Thyroid gland (tissue), 4 donors: Measurements from ENCODE around the gene AP2A2. TPM values are rescaled to one million over a fixed set of nuclear protein-coding genes. Genes with fewer than 3 reads are reported as not detected.
A peak's percentile ranks its signal among the peaks of the same experiment; 100 is the strongest.

Experiments
- DNase-seq, 2 donors: peaks; one replicate each; pipeline ENCODE4 v3.0.0-alpha.2; 2019
- H3K27ac ChIP-seq, 3 donors: fragments of 200-600 bp; sonication (generic); 1 replicate in 2 of 3; 2 replicates in 1 of 3; pipeline ENCODE4 v1.5.1; 2016 to 2019; ENCODE audit warnings: mild to moderate bottlenecking in 1 of 3, moderate library complexity in 1 of 3
- H3K27me3 ChIP-seq: fragments of 200-600 bp; sonication (generic); one replicate; pipeline ENCODE4 v1.5.1; 2019
- H3K36me3 ChIP-seq, 2 donors: fragments of 200-600 bp; sonication (generic); one replicate each; pipeline ENCODE4 v1.5.1; 2016 to 2019
- H3K4me1 ChIP-seq, 2 donors: fragments of 200-600 bp; sonication (generic); one replicate each; pipeline ENCODE4 v1.5.1; 2017 to 2019
- H3K4me3 ChIP-seq, 3 donors: fragments of 200-600 bp; sonication (generic); replicated peaks in 1 of 3; 1 replicate in 2 of 3; 2 replicates in 1 of 3; pipeline ENCODE4 v1.5.1; 2016; ENCODE audit warnings: mild to moderate bottlenecking in 1 of 3
- H3K9me3 ChIP-seq: fragments of 200-600 bp; sonication (generic); one replicate; pipeline ENCODE4 v1.5.1; 2017
- CTCF ChIP-seq, 6 experiments: fragments of 200-600 bp in 3 of 6; fragments of 450-650 bp in 3 of 6; sonication (generic) in 3 of 6; IDR thresholded peaks; one replicate each; pipeline ENCODE4 v1.5.1; 2016 to 2019; ENCODE audit warnings: antibody characterized with exemption in 6 of 6, mild to moderate bottlenecking in 2 of 6, inconsistent platforms in 1 of 6, moderate library complexity in 1 of 6
- POLR2A ChIP-seq, 2 donors: fragments of 450-650 bp; IDR thresholded peaks; one replicate each; pipeline ENCODE4 v1.6.1; 2017; ENCODE audit warnings: antibody characterized with exemption in 2 of 2, mild to moderate bottlenecking in 2 of 2, moderate library complexity in 1 of 2
- WGBS, 2 donors: methylation state at CpG; one replicate each; pipeline ENCODE4 v1.1.5; 2017; 5-methylcytosine and 5-hydroxymethylcytosine counted together
- intact Hi-C: fragments of 100-400 bp; cut with DNase I; formaldehyde crosslinking; loops from one replicate; pipeline ENCODE4 v1.15.1; 2023
- total RNA-seq, 4 donors: library from RNA; depleted of rRNA; stranded (reverse); fragments of >200 nt; gene quantifications; one replicate each; pipeline ENCODE4 v1.2.3, GENCODE V29; 2016

AP2A2 gene
- total RNA-seq, 4 donors from 2014 or later, result 37.2 to 67.3 (median 54.1) TPM

- DNase-seq, result no peak
- Histone ChIP-seq H3K36me3 (no peaks in the 10 kb centered on the region), H3K27ac (no peak overlapping the region), H3K4me1 (peaks cover 5 to 12% of the 10 kb centered on the region in 2 donors), H3K9me3 (no peaks in the 10 kb centered on the region), H3K27me3 (no peaks in the 10 kb centered on the region), H3K4me3 (no peak overlapping the region)
- WGBS, 2 donors, result 69 to 83% methylated on average over 9 to 17 of the region's 18 CpGs
- intact Hi-C loops, result no loop called here
- TF ChIP-seq POLR2A (IDR thresholded peaks at IDR 0.05), result no peak
These were observed 116.4 kb downstream of the AP2A2 start for GRCh38 chr11:1041936-1042608.

GRCh38 chr11:1042626-1043562 lies 117.2 kb downstream of the AP2A2 start:
- Histone ChIP-seq H3K4me1 (peaks cover 5 to 12% of the 10 kb centered on the region in 2 donors), H3K27me3 (no peaks in the 10 kb centered on the region), H3K27ac (peak overlapping the region in 1 of 3 donors; percentile 21), H3K4me3 (no peak overlapping the region), H3K9me3 (no peaks in the 10 kb centered on the region), H3K36me3 (no peaks in the 10 kb centered on the region)
- intact Hi-C loops, result no loop called here
- TF ChIP-seq POLR2A (IDR thresholded peaks at IDR 0.05) (no peak), CTCF (IDR thresholded peaks at IDR 0.05) (no peak)
- no peak for DNase-seq
- 93% methylated on average over 8 to 13 of the region's 26 CpGs for WGBS, 2 donors

GRCh38 chr11:1043563-1044096 lies 118.0 kb downstream of the AP2A2 start:
- TF ChIP-seq CTCF (IDR thresholded peaks at IDR 0.05) (no peak), POLR2A (IDR thresholded peaks at IDR 0.05) (peak in 1 of 2 donors; percentile 12)
- no peaks in the 10 kb centered on the region for H3K36me3 ChIP-seq
- 51 to 57% methylated on average over 12 of the region's 20 CpGs for WGBS, 2 donors
- H3K4me3 ChIP-seq, result no peak overlapping the region
- H3K27ac ChIP-seq, result peak overlapping the region in 2 of 3 donors; percentile 11 to 21
- intact Hi-C loops, result no loop called here
- peak; percentile 96 to 98 for DNase-seq
- peaks cover 5 to 12% of the 10 kb centered on the region in 2 donors for H3K4me1 ChIP-seq
- H3K9me3 ChIP-seq, result no peaks in the 10 kb centered on the region
- H3K27me3 ChIP-seq, result no peaks in the 10 kb centered on the region

- TF ChIP-seq CTCF (IDR thresholded peaks at IDR 0.05) (no peak), POLR2A (IDR thresholded peaks at IDR 0.05) (no peak)
- peaks cover 5 to 12% of the 10 kb centered on the region in 2 donors for H3K4me1 ChIP-seq
- no peaks in the 10 kb centered on the region for H3K27me3 ChIP-seq
- WGBS, 2 donors, result 64 to 72% methylated on average over 6 of the region's 6 CpGs
- H3K36me3 ChIP-seq, result no peaks in the 10 kb centered on the region
- intact Hi-C loops, result no loop called here
- DNase-seq, result no peak
- H3K9me3 ChIP-seq, result no peaks in the 10 kb centered on the region
- no peak overlapping the region for H3K27ac ChIP-seq
- H3K4me3 ChIP-seq, result no peak overlapping the region
These were observed 118.5 kb downstream of the AP2A2 start for GRCh38 chr11:1044160-1044559.

DNA sequence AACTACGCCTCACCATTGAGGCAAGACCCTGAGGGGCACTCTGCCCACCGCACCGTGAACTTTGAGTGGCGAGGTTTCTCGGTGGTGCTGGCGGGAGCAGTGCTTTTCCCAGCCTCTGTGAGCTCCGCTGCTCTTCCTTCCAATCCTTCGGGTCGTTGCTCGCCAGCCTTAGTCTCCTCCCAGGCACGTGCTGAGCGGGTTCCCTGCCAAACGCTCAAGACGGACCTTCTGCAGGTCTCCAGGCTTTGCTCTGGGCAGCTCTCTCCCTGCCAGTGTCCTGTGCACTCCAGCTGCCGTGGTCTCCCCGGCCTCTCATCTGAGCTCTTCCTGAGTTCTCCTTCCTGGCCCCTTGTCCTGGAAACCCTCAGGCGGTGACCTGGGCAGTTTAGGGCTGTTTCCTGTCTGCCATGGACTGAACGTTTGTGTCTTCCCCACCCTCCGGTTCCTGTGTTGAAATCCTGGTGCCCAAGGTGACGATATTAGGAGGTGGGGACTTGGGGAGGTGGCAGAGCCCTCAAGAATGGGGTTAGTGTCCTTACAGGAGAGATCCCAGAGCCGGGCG lies 122.0 kb downstream of the AP2A2 start:
- TF ChIP-seq POLR2A (IDR thresholded peaks at IDR 0.05) (no peak), CTCF (IDR thresholded peaks at IDR 0.05) (no peak)
- intact Hi-C loops, result no loop called here

More for the DNA sequence above, 122.0 kb downstream of the AP2A2 start:
- WGBS, 2 donors, result 55 to 63% methylated on average over 21 to 22 of the region's 22 CpGs
- DNase-seq, result peak; percentile 8 to 37
- Histone ChIP-seq H3K9me3 (no peaks in the 10 kb centered on the region), H3K27me3 (no peaks in the 10 kb centered on the region), H3K27ac (no peak overlapping the region), H3K36me3 (no peaks in the 10 kb centered on the region), H3K4me3 (no peak overlapping the region), H3K4me1 (peaks cover 9 to 30% of the 10 kb centered on the region in 2 donors)
